Astrocyte of the spinal cord (primary cell): ENCODE data around the gene RANBP2.
A peak's percentile ranks its signal among the peaks of the same experiment; 100 is the strongest.

Source experiments
- DNase-seq: peaks from one replicate; pipeline ENCODE4 v3.0.0; 2011; ENCODE audit warnings: low read depth, low spot score
- H3K4me3 ChIP-seq: 2 replicates; pipeline ENCODE4 v1.5.1; 2011; ENCODE audit warnings: low read depth, mild to moderate bottlenecking, low read length, moderate library complexity
- CTCF ChIP-seq: IDR thresholded peaks from 2 replicates; pipeline ENCODE4 v1.5.1; 2012; ENCODE audit warnings: low read depth, mild to moderate bottlenecking, low read length, inconsistent platforms
- in situ Hi-C: cut with HindIII; loops from 2 replicates; pipeline ENCODE4 v1.10.0; 2017; ENCODE audit warnings: low sequenced_read_pairs

The RANBP2 gene

GRCh38 chr2:108776475-108776874 is 57.2 kb downstream of the RANBP2 start:
- H3K4me3 ChIP-seq = no peak overlapping the region
- no peak for DNase-seq
- no peak for TF ChIP-seq CTCF
- in situ Hi-C loops = no loop called here

GRCh38 chr2:108778857-108779256 is 59.6 kb downstream of the RANBP2 start:
- DNase-seq = no peak
- in situ Hi-C loops = no loop called here
- H3K4me3 ChIP-seq = no peak overlapping the region
- TF ChIP-seq CTCF = no peak

- no peak for TF ChIP-seq CTCF
- in situ Hi-C loops = no loop called here
- DNase-seq = no peak
- peak overlapping the region; percentile 67 for H3K4me3 ChIP-seq
These were observed 66.7 kb downstream of the RANBP2 start for GRCh38 chr2:108786008-108786353.

- in situ Hi-C loops = no loop called here
- TF ChIP-seq CTCF = no peak
- DNase-seq = peak; percentile 90
- peak within 1 kb of the TSS; percentile 67 for H3K4me3 ChIP-seq
These were observed 67.3 kb downstream of the RANBP2 start, which contains the start of gene CCDC138 for GRCh38 chr2:108786354-108787215. Gene CCDC138, plus strand, starts transcription at chr2:108786771. Its CDS starts 52 bp downstream, at chr2:108786823.

- in situ Hi-C loops = no loop called here
- peak overlapping the region; percentile 67 for H3K4me3 ChIP-seq
- DNase-seq = no peak
These were observed 67.9 kb downstream of the RANBP2 start for GRCh38 chr2:108787216-108787541.

GRCh38 chr2:108803045-108803736 is 83.9 kb downstream of the RANBP2 start:
- no peak overlapping the region for H3K4me3 ChIP-seq
- DNase-seq = no peak
- in situ Hi-C loops = no loop called here
- no peak for TF ChIP-seq CTCF

More at GRCh38 chr2:108787216-108787541, 67.9 kb downstream of the RANBP2 start:
- TF ChIP-seq CTCF = no peak
